Hematopoietic multipotent progenitor cell (in vitro differentiated cells): ENCODE data around the gene AR. TPM values are rescaled to one million over a fixed set of nuclear protein-coding genes. Genes with fewer than 3 reads are reported as not detected.
A peak's percentile ranks its signal among the peaks of the same experiment; 100 is the strongest.

ENCODE experiments used
- DNase-seq, 3 donors: peaks; one replicate each; pipeline ENCODE4 v3.0.0-alpha.2; 2011 to 2015; ENCODE audit warnings: low read depth in 2 of 3, low spot score in 2 of 3
- total RNA-seq: library from RNA; depleted of rRNA; stranded (reverse); fragments of >200 nt; gene quantifications from one replicate; pipeline ENCODE4 v1.2.3, GENCODE V29; 2012

Gene AR
- 8.6 TPM for total RNA-seq

- peak in 1 of 3 donors; percentile 23 for DNase-seq
Observed at GRCh38 chrX:67543818-67544217, at the start of gene AR. TSS of gene AR (plus strand) at chrX:67544021. CDS start at chrX:67545147, 1,126 bp downstream.

GRCh38 chrX:67500617-67501016 lies 43.2 kb upstream of the AR start:
- no peak for DNase-seq

GRCh38 chrX:67503004-67503403 lies 40.8 kb upstream of the AR start:
- DNase-seq: no peak

- no peak for DNase-seq
Observed at GRCh38 chrX:67503453-67503852, 40.4 kb upstream of the AR start.

GRCh38 chrX:67520671-67521070 lies 23.1 kb upstream of the AR start:
- DNase-seq: no peak

- peak in 2 of 3 donors; percentile 1 to 41 for DNase-seq
Observed at GRCh38 chrX:67523002-67523681, 20.7 kb upstream of the AR start.

- DNase-seq: no peak
Observed at GRCh38 chrX:67523932-67524331, 19.9 kb upstream of the AR start.

GRCh38 chrX:67524428-67524827 lies 19.4 kb upstream of the AR start:
- no peak for DNase-seq

- DNase-seq: no peak
Observed at GRCh38 chrX:67524950-67525691, 18.7 kb upstream of the AR start.

- DNase-seq: no peak
Observed at GRCh38 chrX:67536564-67536963, 7.3 kb upstream of the AR start.

- no peak for DNase-seq
Observed at GRCh38 chrX:67538383-67538782, 5.4 kb upstream of the AR start.

- DNase-seq: peak in 2 of 3 donors; percentile 8 to 15
Observed at GRCh38 chrX:67544281-67545035, 637 bp downstream of the AR start.

- DNase-seq: peak in 2 of 3 donors; percentile 35 to 56
Observed at GRCh38 chrX:67545036-67545821, 1.4 kb downstream of the AR start.

- peak in 2 of 3 donors; percentile 12 to 48 for DNase-seq
Observed at GRCh38 chrX:67545893-67546495, 2.2 kb downstream of the AR start.

- DNase-seq: no peak
Observed at GRCh38 chrX:67546496-67547423, 2.9 kb downstream of the AR start.

GRCh38 chrX:67555578-67556203 lies 11.9 kb downstream of the AR start:
- DNase-seq: peak in 1 of 3 donors; percentile 26

- no peak for DNase-seq
Observed at GRCh38 chrX:67558267-67558666, 14.4 kb downstream of the AR start.
